ENCODE measurements around the gene SKIL.

GRCh38 chr3:170317954-170318353 lies 39.6 kb upstream of the SKIL start:
- TF ChIP-seq, protein P1, sequence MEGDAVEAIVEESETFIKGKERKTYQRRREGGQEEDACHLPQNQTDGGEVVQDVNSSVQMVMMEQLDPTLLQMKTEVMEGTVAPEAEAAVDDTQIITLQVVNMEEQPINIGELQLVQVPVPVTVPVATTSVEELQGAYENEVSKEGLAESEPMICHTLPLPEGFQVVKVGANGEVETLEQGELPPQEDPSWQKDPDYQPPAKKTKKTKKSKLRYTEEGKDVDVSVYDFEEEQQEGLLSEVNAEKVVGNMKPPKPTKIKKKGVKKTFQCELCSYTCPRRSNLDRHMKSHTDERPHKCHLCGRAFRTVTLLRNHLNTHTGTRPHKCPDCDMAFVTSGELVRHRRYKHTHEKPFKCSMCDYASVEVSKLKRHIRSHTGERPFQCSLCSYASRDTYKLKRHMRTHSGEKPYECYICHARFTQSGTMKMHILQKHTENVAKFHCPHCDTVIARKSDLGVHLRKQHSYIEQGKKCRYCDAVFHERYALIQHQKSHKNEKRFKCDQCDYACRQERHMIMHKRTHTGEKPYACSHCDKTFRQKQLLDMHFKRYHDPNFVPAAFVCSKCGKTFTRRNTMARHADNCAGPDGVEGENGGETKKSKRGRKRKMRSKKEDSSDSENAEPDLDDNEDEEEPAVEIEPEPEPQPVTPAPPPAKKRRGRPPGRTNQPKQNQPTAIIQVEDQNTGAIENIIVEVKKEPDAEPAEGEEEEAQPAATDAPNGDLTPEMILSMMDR (IDR thresholded peaks at IDR 0.05): no peak
- TF ChIP-seq POLR2A (IDR thresholded peaks at IDR 0.05): no peak
